ENCODE results near the gene FOXL1. TPM values are rescaled to one million over a fixed set of nuclear protein-coding genes. Genes with fewer than 3 reads are reported as not detected.

FOXL1 gene
- total and polyA plus RNA-seq, 9 donors = 0.10 to 1.3 (median 0.44) TPM; not detected in 1

DNA sequence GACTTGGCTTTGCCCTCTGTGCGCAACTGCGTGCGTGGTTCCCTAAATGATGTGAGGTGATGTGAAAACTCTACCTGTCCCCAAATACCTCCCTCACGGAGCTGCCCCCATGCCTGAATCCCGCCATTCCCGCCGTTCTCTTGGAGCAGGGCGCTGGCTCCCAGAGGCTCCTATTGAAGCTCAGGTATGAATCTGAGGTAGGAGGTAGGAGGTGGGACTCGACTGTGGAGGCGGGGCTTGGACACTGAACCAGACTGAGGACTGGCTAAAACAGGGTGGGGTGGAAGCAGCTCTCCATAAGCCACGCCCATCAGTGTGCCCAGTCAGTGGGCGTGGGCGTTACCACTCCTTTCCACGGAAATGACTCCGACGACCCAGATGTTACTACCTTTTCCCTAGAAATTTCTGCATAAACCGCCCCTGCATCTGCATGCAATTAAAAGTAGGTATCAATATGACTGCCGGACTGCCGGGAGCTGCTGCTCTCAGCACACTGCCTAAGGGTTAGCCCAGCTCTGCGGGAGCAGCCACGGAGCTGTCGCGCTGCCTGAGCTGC, 41.0 kb downstream of the FOXL1 start:
- Histone ChIP-seq H3K27ac (no peak overlapping the region), H3K4me3 (no peak overlapping the region), H3K27me3 (no peaks in the 10 kb centered on the region), H3K4me1 (ENCODE audit: insufficient read depth) (no peaks in the 10 kb centered on the region), H3K9me3 (no peaks in the 10 kb centered on the region), H3K36me3 (no peaks in the 10 kb centered on the region)
- DNase-seq = no peak
- TF ChIP-seq EP300 (IDR thresholded peaks at IDR 0.05) (no peak), POLR2A (IDR thresholded peaks at IDR 0.05) (no peak)
- TF ChIP-seq, protein P1, sequence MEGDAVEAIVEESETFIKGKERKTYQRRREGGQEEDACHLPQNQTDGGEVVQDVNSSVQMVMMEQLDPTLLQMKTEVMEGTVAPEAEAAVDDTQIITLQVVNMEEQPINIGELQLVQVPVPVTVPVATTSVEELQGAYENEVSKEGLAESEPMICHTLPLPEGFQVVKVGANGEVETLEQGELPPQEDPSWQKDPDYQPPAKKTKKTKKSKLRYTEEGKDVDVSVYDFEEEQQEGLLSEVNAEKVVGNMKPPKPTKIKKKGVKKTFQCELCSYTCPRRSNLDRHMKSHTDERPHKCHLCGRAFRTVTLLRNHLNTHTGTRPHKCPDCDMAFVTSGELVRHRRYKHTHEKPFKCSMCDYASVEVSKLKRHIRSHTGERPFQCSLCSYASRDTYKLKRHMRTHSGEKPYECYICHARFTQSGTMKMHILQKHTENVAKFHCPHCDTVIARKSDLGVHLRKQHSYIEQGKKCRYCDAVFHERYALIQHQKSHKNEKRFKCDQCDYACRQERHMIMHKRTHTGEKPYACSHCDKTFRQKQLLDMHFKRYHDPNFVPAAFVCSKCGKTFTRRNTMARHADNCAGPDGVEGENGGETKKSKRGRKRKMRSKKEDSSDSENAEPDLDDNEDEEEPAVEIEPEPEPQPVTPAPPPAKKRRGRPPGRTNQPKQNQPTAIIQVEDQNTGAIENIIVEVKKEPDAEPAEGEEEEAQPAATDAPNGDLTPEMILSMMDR (IDR thresholded peaks at IDR 0.05) = no peak
- 69 to 78% (median 78%) methylated on average over 23 of the region's 23 CpGs for WGBS, 3 donors
- intact Hi-C loops (cut with DNase I) = no loop called here

DNA sequence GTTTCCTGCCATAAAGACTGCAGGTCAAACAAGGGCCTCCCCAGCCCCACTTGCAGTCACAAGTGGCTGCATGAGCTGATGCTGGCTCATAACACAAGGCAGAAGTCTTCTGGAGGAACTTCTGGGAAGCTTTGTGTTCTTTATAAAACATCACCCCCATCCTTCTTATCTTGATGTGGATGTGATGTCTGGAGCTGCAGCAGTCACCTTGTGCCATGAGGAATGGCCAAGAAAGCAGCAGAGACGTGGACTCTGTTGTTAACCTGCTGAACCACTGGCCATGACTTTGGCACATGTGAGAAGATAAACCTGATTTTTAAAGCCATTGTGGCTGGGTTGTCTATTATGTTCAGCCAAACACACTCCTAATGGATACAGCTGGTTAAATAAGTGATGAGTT, 41.8 kb downstream of the FOXL1 start:
- no peaks in the 10 kb centered on the region for H3K36me3 ChIP-seq
- 67 to 93% (median 75%) methylated on average over 1 of the region's 1 CpG for WGBS, 3 donors
- DNase-seq = no peak
- no peak for TF ChIP-seq POLR2A (IDR thresholded peaks at IDR 0.05)
- TF ChIP-seq, protein P1 (IDR thresholded peaks at IDR 0.05) = no peak
- no peak for TF ChIP-seq EP300 (IDR thresholded peaks at IDR 0.05)
- H3K4me3 ChIP-seq = no peak overlapping the region
- H3K27ac ChIP-seq = no peak overlapping the region
- H3K27me3 ChIP-seq = no peaks in the 10 kb centered on the region
- intact Hi-C loops (cut with DNase I) = no loop called here
- no peaks in the 10 kb centered on the region for H3K4me1 ChIP-seq (ENCODE audit: insufficient read depth)
- no peaks in the 10 kb centered on the region for H3K9me3 ChIP-seq

DNA sequence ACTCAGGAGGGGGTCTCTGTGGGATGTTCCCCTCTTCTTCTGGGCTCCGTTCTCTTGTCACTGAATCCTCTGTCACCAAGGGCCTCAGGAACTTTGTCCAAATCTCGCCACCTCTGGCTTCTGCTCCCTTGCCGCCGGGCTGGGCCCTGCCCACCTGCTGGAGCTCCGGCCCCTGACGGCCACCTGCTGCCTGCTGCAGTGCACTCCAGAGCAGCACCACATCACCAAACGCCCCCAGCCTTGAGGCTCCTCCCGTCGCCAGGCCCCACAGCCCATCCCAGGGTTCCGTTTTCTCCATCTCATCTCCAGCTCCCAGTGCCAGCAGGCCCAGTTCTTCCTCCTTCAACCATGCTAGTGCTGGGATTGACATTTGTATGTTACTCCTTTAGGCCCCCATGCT, 43.6 kb downstream of the FOXL1 start:
- no peaks in the 10 kb centered on the region for H3K27me3 ChIP-seq
- WGBS, 3 donors = 86 to 92% (median 91%) methylated on average over 10 of the region's 10 CpGs
- H3K4me1 ChIP-seq (ENCODE audit: insufficient read depth) = no peaks in the 10 kb centered on the region
- DNase-seq = no peak
- H3K27ac ChIP-seq = no peak overlapping the region
- TF ChIP-seq POLR2A (IDR thresholded peaks at IDR 0.05) (no peak), EP300 (IDR thresholded peaks at IDR 0.05) (no peak)
- TF ChIP-seq, protein P1 (IDR thresholded peaks at IDR 0.05) = no peak
- intact Hi-C loops (cut with DNase I) = no loop called here
- H3K36me3 ChIP-seq = no peaks in the 10 kb centered on the region
- no peak overlapping the region for H3K4me3 ChIP-seq
- no peaks in the 10 kb centered on the region for H3K9me3 ChIP-seq

DNA sequence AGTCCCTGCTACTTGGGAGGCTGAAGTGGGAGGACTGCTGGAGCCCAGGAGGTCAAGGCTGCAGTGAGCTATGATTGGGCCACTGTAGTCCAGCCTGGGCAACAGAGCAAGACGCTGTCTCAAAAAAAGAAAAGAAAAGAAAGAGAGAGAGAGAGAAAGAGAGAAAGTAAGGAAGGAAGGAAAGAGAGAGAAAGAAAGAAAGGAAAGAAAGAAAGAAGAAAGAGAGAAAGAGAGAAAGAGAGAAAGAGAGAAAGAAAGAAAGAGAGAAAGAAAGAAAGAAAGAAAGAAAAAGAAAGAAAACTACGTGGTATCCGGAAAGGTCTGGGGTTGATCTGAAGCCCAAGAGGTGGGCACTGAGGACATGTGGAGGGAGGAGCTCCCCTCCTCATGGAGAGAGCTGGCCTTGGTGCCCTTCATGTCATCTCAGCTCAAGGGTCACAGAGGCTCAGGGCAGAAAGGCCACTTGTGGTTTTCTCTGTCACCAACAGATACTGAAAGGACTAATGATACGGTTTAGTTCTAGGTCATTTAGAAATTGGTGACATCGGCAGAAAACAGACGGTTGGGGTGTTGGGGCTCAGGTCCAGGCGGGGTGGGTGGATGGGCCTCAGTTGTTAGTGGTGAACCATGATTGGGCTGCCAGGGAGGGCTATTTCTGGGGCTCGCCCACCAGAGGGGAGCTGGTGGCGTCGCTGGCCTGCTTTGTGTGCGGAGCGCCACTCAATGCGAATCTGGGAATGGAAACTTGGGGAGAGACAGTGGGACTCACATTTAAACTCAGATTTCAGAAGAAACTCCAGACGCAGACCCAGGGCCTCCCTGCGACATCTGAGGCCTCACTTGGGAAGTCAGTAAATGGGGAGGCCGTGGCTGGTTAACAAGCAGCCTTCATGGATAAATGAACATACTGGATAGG, 44.6 kb downstream of the FOXL1 start:
- whole genome bisulfite sequencing, 3 donors = 91 to 93% (median 92%) methylated on average over 16 of the region's 16 CpGs
- H3K36me3 ChIP-seq = no peaks in the 10 kb centered on the region
- H3K4me3 ChIP-seq = no peak overlapping the region
- no peak overlapping the region for H3K27ac ChIP-seq
- DNase-seq = no peak
- TF ChIP-seq, protein P1 (IDR thresholded peaks at IDR 0.05) = no peak
- TF ChIP-seq EP300 (IDR thresholded peaks at IDR 0.05) (no peak), POLR2A (IDR thresholded peaks at IDR 0.05) (no peak)
- no peaks in the 10 kb centered on the region for H3K9me3 ChIP-seq
- no peaks in the 10 kb centered on the region for H3K27me3 ChIP-seq
- intact Hi-C loops (cut with DNase I) = no loop called here
- H3K4me1 ChIP-seq (ENCODE audit: insufficient read depth) = no peaks in the 10 kb centered on the region

Measured in ovary (tissue), 9 donors.